ENCODE data around the gene ETV2. TPM values are rescaled to one million over a fixed set of nuclear protein-coding genes. Genes with fewer than 3 reads are reported as not detected.
A peak's percentile ranks its signal among the peaks of the same experiment; 100 is the strongest.

The ETV2 gene
- total RNA-seq, 2 experiments from 2014 or later = 0.58 to 0.59 TPM

- peaks cover 29% of the 10 kb centered on the region for H3K4me1 Mint-ChIP-seq (ENCODE audit: low read depth)
- H3K9me3 ChIP-seq (ENCODE audit: control insufficient read depth in 1 of 2, insufficient read depth in 1 of 2, low read length in 2 of 2) = no peaks in the 10 kb centered on the region
- peaks cover 23% of the 10 kb centered on the region for H3K4me1 ChIP-seq (ENCODE audit: insufficient read depth, low read length)
- intact Hi-C loops (cut with DNase I, micrococcal nuclease) = loop anchor here in 1 of 2 experiments (2.0 to 5.0 kb wide), 3 partner anchors 16 to 82 kb away; partner anchors contain the start of genes HAUS5 and TMEM147
- DNase-seq (no peak), ATAC-seq (ENCODE audit: poor library complexity) (no peak)
- no peaks in the 10 kb centered on the region for H3K27me3 Mint-ChIP-seq
- peak overlapping the region; percentile 87 for H3K4me3 ChIP-seq (ENCODE audit: low read length)
- peak overlapping the region; percentile 99 for H3K4me3 Mint-ChIP-seq
- CTCF ChIA-PET = no interaction called here
- no peaks in the 10 kb centered on the region for H3K9me3 Mint-ChIP-seq
- H3K27ac Mint-ChIP-seq = peak overlapping the region; percentile 89
- peaks cover 41% of the 10 kb centered on the region for H3K36me3 ChIP-seq (ENCODE audit: insufficient read depth, low read length)
- no peaks in the 10 kb centered on the region for H3K27me3 ChIP-seq (ENCODE audit: control insufficient read depth in 1 of 2, insufficient read depth in 2 of 2, low read length in 2 of 2)
- H3K36me3 Mint-ChIP-seq (ENCODE audit: low read depth) = peaks cover 47% of the 10 kb centered on the region
- H3K27ac ChIP-seq (ENCODE audit: low read depth in 1 of 2, low read length in 2 of 2) = peak overlapping the region; percentile 81 to 90
- POLR2A ChIA-PET = interaction anchor here (0.8 to 1.3 kb wide), 2 partner anchors 15 to 16 kb away, joined by 3 to 5 read pairs; partner anchors contain the start of gene HAUS5
- no peak for TF ChIP-seq CTCF (IDR thresholded peaks at IDR 0.05)
Measured at GRCh38 chr19:35629332-35629633, 12.3 kb upstream of the ETV2 start.

GRCh38 chr19:35633727-35634440 is 7.7 kb upstream of the ETV2 start:
- ChIA-PET CTCF (no interaction called here), POLR2A (no interaction called here)
- intact Hi-C loops (cut with DNase I, micrococcal nuclease) = no loop called here

GRCh38 chr19:35636651-35637050 is 4.9 kb upstream of the ETV2 start:
- Mint-ChIP-seq H3K36me3 (ENCODE audit: low read depth) (peaks cover 55% of the 10 kb centered on the region), H3K27me3 (no peaks in the 10 kb centered on the region)
- H3K36me3 ChIP-seq (ENCODE audit: insufficient read depth, low read length) = peaks cover 61% of the 10 kb centered on the region

More at GRCh38 chr19:35633727-35634440, 7.7 kb upstream of the ETV2 start:
- Histone ChIP-seq H3K27me3 (ENCODE audit: control insufficient read depth in 1 of 2, insufficient read depth in 2 of 2, low read length in 2 of 2) (no peaks in the 10 kb centered on the region), H3K4me3 (ENCODE audit: low read length) (no peak overlapping the region), H3K9me3 (ENCODE audit: control insufficient read depth in 1 of 2, insufficient read depth in 1 of 2, low read length in 2 of 2) (no peaks in the 10 kb centered on the region), H3K4me1 (ENCODE audit: insufficient read depth, low read length) (peaks cover 13% of the 10 kb centered on the region), H3K36me3 (ENCODE audit: insufficient read depth, low read length) (peaks cover 76% of the 10 kb centered on the region), H3K27ac (ENCODE audit: low read depth in 1 of 2, low read length in 2 of 2) (no peak overlapping the region)
- Mint-ChIP-seq H3K27me3 (no peaks in the 10 kb centered on the region), H3K4me1 (ENCODE audit: low read depth) (peaks cover 16% of the 10 kb centered on the region), H3K36me3 (ENCODE audit: low read depth) (peaks cover 74% of the 10 kb centered on the region), H3K9me3 (no peaks in the 10 kb centered on the region), H3K4me3 (no peak overlapping the region), H3K27ac (no peak overlapping the region)
- no peak for TF ChIP-seq CTCF (IDR thresholded peaks at IDR 0.05)
- DNase-seq = no peak
- ATAC-seq (ENCODE audit: poor library complexity) = no peak

More at GRCh38 chr19:35636651-35637050, 4.9 kb upstream of the ETV2 start:
- no peak overlapping the region for H3K27ac Mint-ChIP-seq
- H3K27me3 ChIP-seq (ENCODE audit: control insufficient read depth in 1 of 2, insufficient read depth in 2 of 2, low read length in 2 of 2) = no peaks in the 10 kb centered on the region
- intact Hi-C loops (cut with DNase I, micrococcal nuclease) = no loop called here
- no peak overlapping the region for H3K4me3 ChIP-seq (ENCODE audit: low read length)
- H3K27ac ChIP-seq (ENCODE audit: low read depth in 1 of 2, low read length in 2 of 2) = no peak overlapping the region
- H3K9me3 ChIP-seq (ENCODE audit: control insufficient read depth in 1 of 2, insufficient read depth in 1 of 2, low read length in 2 of 2) = no peaks in the 10 kb centered on the region
- ATAC-seq (ENCODE audit: poor library complexity) = no peak
- no peak for DNase-seq
- TF ChIP-seq CTCF (IDR thresholded peaks at IDR 0.05) = no peak
- H3K4me3 Mint-ChIP-seq = no peak overlapping the region
- peaks cover 13% of the 10 kb centered on the region for H3K4me1 Mint-ChIP-seq (ENCODE audit: low read depth)
- H3K4me1 ChIP-seq (ENCODE audit: insufficient read depth, low read length) = peaks cover 6% of the 10 kb centered on the region
- POLR2A ChIA-PET = no interaction called here
- H3K9me3 Mint-ChIP-seq = no peaks in the 10 kb centered on the region
- CTCF ChIA-PET = no interaction called here
